HG03103 (cell line): Measurements from ENCODE around the gene TRIM4.

ENCODE experiments used
- ATAC-seq: cut with Tn5 transposase; IDR thresholded peaks from one replicate; pipeline ENCODE4 v1.9.1; 2021; ENCODE audit warnings: low read depth; ENCODE audit not compliant: unreplicated experiment

Gene TRIM4

GRCh38 chr7:99844328-99844727 lies 75.0 kb downstream of the TRIM4 start:
- no peak for ATAC-seq

GRCh38 chr7:99843808-99844207 lies 75.5 kb downstream of the TRIM4 start:
- ATAC-seq, result no peak

- no peak for ATAC-seq
Measured at GRCh38 chr7:99842926-99843325, 76.4 kb downstream of the TRIM4 start.
